ENCODE data around the gene ADRA2C. TPM values are rescaled to one million over a fixed set of nuclear protein-coding genes. Genes with fewer than 3 reads are reported as not detected.

Gene ADRA2C
- total RNA-seq, 1 experiment from 2014 or later: 2.4 TPM

- H3K36me3 Mint-ChIP-seq (ENCODE audit: insufficient read depth, unreplicated experiment): peaks cover 5% of the 10 kb centered on the region
- no peak overlapping the region for H3K27ac Mint-ChIP-seq (ENCODE audit: unreplicated experiment)
- no peaks in the 10 kb centered on the region for H3K9me3 Mint-ChIP-seq (ENCODE audit: low read depth, unreplicated experiment)
- intact Hi-C loops (cut with micrococcal nuclease; ENCODE audit: unreplicated experiment): no loop called here
- no TSS peak for BruUV-seq (replicated peaks)
- peaks cover 25% of the 10 kb centered on the region for H3K27me3 Mint-ChIP-seq (ENCODE audit: unreplicated experiment)
- H3K4me3 Mint-ChIP-seq (ENCODE audit: low read depth, unreplicated experiment): peak overlapping the region; percentile 54
- CTCF ChIA-PET: interaction anchor here (0.9 to 1.4 kb wide), 3 partner anchors 15 to 113 kb away, joined by 3 to 5 read pairs (median 3); no protein-coding TSS in a partner anchor
- peak; percentile 35 for DNase-seq
- H3K4me1 Mint-ChIP-seq (ENCODE audit: low read depth, unreplicated experiment): no peaks in the 10 kb centered on the region
- no peak for TF ChIP-seq CTCF (IDR thresholded peaks at IDR 0.05; ENCODE audit: unreplicated experiment)
Measured at GRCh38 chr4:3767570-3768288, 1.5 kb downstream of the ADRA2C start.

- BruUV-seq (replicated peaks): no TSS peak
- intact Hi-C loops (cut with micrococcal nuclease; ENCODE audit: unreplicated experiment): no loop called here
- Mint-ChIP-seq H3K4me3 (ENCODE audit: low read depth, unreplicated experiment) (no peak overlapping the region), H3K36me3 (ENCODE audit: insufficient read depth, unreplicated experiment) (peaks cover 5% of the 10 kb centered on the region), H3K4me1 (ENCODE audit: low read depth, unreplicated experiment) (no peaks in the 10 kb centered on the region), H3K27ac (ENCODE audit: unreplicated experiment) (no peak overlapping the region), H3K9me3 (ENCODE audit: low read depth, unreplicated experiment) (no peaks in the 10 kb centered on the region), H3K27me3 (ENCODE audit: unreplicated experiment) (peaks cover 16% of the 10 kb centered on the region)
- no peak for TF ChIP-seq CTCF (IDR thresholded peaks at IDR 0.05; ENCODE audit: unreplicated experiment)
- CTCF ChIA-PET: no interaction called here
- no peak for DNase-seq
Measured at GRCh38 chr4:3768842-3769641, 2.9 kb downstream of the ADRA2C start.

GRCh38 chr4:3769642-3770184 lies 3.5 kb downstream of the ADRA2C start:
- Mint-ChIP-seq H3K36me3 (ENCODE audit: insufficient read depth, unreplicated experiment) (peaks cover 5% of the 10 kb centered on the region), H3K4me1 (ENCODE audit: low read depth, unreplicated experiment) (no peaks in the 10 kb centered on the region), H3K27ac (ENCODE audit: unreplicated experiment) (no peak overlapping the region), H3K27me3 (ENCODE audit: unreplicated experiment) (peaks cover 12% of the 10 kb centered on the region), H3K4me3 (ENCODE audit: low read depth, unreplicated experiment) (no peak overlapping the region), H3K9me3 (ENCODE audit: low read depth, unreplicated experiment) (no peaks in the 10 kb centered on the region)
- DNase-seq: no peak
- CTCF ChIA-PET: no interaction called here
- TF ChIP-seq CTCF (IDR thresholded peaks at IDR 0.05; ENCODE audit: unreplicated experiment): no peak
- no TSS peak for BruUV-seq (replicated peaks)
- intact Hi-C loops (cut with micrococcal nuclease; ENCODE audit: unreplicated experiment): no loop called here

GRCh38 chr4:3770323-3771163 lies 4.4 kb downstream of the ADRA2C start:
- CTCF ChIA-PET: no interaction called here
- Mint-ChIP-seq H3K9me3 (ENCODE audit: low read depth, unreplicated experiment) (no peaks in the 10 kb centered on the region), H3K4me3 (ENCODE audit: low read depth, unreplicated experiment) (no peak overlapping the region), H3K36me3 (ENCODE audit: insufficient read depth, unreplicated experiment) (peaks cover 5% of the 10 kb centered on the region), H3K27me3 (ENCODE audit: unreplicated experiment) (peaks cover 12% of the 10 kb centered on the region), H3K27ac (ENCODE audit: unreplicated experiment) (no peak overlapping the region), H3K4me1 (ENCODE audit: low read depth, unreplicated experiment) (no peaks in the 10 kb centered on the region)
- intact Hi-C loops (cut with micrococcal nuclease; ENCODE audit: unreplicated experiment): no loop called here
- no peak for DNase-seq
- BruUV-seq (replicated peaks): no TSS peak
- TF ChIP-seq CTCF (IDR thresholded peaks at IDR 0.05; ENCODE audit: unreplicated experiment): no peak

All from Calu3 (cell line).